Endometrium (tissue), 2 donors: ENCODE results near the gene DISP2.

Experiments used
- FAIRE-seq: peaks from 2 replicates; lab custom pipeline; 2012; peaks lifted over from hg19 to GRCh38; lab: Jason Lieb, UNC
- donor health status: control.
- donor health status: control.

Gene DISP2

DNA sequence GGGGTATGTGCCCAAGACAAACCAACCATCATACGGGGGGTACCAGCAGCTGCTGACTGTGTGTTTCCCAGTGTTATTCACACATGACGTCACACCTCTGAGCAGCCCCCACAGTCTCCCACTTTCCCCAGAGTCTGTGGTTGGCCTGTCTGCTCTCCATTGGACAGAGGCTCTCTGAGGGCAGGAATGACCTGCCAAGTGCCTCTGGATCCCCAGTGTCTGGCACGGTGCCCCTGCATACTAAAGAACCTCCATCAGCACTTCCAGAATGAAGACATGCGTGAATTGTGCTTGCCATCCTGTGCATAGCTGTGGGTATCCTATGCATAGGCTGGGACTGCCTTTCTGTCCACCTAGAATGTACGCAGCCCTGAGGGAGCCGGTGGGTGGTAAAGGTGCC, 13.8 kb upstream of the DISP2 start:
- no peak for FAIRE-seq

DNA sequence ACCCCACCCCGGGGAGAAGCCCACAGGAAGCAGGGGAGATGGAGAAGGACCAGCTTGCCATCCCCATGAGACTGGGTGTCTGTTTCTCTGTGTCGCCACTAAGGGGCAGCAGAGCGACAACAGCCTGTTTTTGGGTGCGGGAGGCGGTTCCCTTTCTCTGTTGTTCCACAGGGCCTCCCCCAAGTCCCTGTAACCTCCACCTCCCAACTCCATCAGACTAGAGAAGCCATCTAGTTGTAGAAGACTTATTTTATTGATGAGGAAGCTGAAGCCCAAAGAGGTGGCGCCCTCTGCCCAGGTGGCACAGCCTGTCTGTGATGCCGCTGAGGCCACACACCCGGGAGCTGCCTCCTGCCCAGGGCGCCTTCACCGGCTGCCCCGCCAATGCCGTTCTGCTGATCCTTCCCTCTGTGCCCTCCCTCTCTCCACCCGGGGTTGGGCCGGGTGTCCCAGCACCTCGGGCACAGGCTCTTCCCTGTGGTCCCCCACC, 13.3 kb upstream of the DISP2 start:
- FAIRE-seq, result no peak

GRCh38 chr15:40345225-40345866, 12.7 kb upstream of the DISP2 start:
- FAIRE-seq, result no peak

DNA sequence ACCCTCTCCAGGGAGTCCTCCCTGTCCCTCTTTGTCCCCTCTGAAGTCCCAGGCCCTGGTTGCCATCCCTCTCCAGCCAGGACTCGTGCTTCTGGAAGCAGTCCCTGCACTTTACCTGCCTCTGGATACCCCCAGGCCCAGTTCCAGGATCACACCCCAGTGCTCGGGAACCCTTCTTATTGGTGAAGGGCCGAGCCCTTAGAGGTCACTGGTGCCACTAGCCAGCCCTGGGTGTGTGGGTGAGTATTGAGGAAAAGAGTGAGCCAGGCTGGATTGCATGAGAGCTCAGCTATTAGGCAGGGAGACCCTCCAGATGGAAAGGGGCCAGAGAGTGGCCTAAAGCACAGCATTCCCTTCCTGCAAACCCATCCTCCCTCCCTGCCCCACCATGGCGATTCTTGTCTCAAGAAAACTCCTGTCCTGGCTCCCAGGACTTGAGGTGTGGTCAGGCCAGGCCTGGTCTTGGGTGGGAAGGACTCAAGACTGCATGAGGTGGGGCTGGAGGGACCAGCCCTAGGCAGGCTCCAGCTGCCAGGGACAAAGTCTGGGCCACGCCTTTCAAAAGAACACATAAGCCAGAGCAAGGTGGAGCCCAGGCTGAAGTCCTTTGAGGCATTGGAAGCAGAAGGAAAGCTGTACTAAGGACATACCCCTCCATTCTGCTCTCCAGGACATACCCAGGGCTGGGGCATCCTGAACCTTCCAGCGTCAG, 12.0 kb upstream of the DISP2 start:
- FAIRE-seq, result no peak

- FAIRE-seq, result no peak
Observed at GRCh38 chr15:40346579-40347558, 11.2 kb upstream of the DISP2 start.

DNA sequence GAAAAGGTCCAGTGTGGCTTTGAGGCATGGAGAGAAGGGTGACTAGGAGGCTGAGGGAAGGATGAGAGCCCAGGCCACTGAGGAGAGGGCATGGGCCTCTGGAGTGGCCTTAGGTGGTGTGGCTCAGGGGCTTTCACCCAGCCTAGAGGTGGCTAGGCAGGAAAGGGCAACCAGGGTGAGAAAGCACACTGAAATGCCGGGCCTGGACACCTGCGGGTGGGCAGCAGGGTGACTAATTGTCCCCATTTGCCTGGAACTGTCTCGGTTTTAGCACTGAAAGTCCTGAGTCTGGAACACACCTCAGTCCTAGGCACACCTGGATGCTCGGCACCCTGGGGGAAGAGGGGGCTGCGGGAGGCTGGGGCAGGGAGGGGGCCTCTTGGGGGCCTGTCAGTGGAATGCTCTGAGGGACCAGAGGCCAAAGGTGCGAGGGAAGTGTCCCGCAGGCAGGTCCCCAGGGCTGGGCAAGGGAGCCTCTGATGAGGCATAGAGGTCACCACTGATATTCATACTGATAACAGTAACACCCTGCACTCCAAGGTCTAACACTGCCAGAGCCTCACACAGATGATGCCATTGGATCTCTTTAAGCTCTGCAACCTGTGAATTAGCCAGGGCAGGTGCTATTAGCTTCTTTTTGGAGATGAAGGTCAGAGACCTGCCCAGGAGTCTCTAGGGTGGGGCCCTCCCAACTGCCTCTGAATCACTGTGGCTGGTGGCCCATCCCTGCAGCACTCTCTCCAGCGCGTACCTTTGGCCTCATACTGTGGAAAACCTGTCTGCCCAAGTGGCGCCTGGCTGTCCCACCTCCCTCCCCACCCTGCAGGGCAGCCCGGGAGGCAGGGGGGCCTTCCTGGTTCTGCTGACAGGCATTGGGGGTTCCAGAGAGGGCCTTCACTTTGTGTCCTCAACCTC, 10.2 kb upstream of the DISP2 start:
- FAIRE-seq, result no peak

GRCh38 chr15:40348474-40348870, 9.5 kb upstream of the DISP2 start:
- FAIRE-seq, result no peak

DNA sequence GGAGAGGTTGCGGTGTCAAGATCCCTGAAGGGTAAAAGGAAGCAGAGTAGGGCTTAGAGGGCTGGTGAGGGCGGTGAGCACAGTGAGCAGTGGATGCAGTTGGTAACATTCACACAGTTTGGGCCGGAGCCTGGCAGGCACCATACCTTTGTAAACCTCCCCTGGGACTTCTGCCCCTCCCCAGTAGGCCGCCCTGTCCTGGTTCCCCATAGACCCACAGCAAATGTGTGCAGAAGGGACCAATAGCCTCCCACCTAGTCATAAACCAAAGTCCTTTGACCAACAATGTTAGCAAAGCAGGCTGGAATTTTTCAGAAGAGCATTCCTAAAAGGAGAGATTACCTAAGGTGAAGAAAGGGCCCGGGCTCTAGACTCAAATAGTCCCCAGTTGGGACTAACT, 8.9 kb upstream of the DISP2 start:
- FAIRE-seq, result no peak

GRCh38 chr15:40352281-40352901, 5.6 kb upstream of the DISP2 start:
- no peak for FAIRE-seq

- no peak for FAIRE-seq
Observed at GRCh38 chr15:40353697-40354096, 4.3 kb upstream of the DISP2 start.

DNA sequence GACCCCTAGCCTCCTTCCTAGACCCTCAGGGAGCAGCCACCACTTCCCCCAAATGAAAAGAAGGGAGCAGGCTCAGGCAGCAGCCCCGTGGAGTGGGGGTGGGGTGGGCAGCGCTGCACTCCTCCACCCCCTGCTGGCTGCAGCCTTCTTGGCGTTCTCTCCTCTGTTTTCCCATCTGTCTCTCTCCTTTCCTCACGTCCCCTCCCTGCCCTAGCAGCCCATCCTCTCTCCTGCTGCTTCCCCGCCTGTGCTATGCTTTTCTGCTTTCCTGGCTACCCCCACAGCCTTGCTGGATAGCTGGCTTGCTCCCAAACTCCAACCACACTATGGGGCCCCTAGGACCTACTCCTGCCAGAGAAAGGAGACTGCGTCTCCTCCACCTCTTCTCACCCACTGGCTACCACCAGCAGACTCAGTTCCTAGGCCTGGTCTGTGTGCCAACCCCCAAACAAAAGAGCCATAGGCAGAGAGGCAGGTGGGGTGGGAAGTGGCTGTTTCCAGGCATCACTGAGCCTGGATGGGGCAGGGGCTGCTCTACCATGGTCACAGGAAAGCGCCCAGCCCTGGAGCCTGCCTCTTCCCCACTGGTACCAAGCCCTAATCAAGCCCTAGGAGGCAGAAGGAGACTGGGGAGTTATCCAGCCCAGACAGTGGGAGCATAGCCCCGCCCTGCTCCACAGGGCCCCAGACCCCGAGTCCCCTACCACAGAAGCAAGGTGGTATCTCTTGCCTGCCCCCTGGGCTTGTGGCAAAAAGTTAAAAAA, 3.4 kb upstream of the DISP2 start:
- no peak for FAIRE-seq

DNA sequence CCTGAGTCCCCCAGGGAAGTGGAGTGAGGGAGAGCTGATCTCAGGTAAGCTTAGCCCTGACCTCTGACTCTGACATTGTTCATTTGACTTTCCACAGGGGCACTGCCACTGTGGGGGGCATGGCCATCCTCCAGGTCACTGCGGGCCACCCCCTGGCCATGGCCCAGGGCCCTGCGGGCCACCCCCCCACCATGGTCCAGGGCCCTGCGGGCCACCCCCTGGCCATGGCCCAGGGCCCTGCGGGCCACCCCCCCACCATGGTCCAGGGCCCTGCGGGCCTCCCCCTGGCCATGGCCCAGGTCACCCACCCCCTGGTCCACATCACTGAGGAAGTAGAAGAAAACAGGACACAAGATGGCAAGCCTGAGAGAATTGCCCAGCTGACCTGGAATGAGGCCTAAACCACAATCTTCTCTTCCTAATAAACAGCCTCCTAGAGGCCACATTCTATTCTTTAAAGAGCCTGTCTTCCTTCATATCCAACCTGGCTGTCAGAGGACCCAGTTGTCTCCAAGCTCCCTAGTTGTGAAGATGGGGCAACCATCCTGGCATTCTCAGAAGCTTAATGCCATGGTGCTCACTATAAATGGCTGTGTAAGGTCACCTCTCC, 1.9 kb upstream of the DISP2 start:
- FAIRE-seq, result no peak

- no peak for FAIRE-seq
Observed at GRCh38 chr15:40357246-40357645, 773 bp upstream of the DISP2 start.

GRCh38 chr15:40358471-40359353, 693 bp downstream of the DISP2 start:
- FAIRE-seq, result no peak

DNA sequence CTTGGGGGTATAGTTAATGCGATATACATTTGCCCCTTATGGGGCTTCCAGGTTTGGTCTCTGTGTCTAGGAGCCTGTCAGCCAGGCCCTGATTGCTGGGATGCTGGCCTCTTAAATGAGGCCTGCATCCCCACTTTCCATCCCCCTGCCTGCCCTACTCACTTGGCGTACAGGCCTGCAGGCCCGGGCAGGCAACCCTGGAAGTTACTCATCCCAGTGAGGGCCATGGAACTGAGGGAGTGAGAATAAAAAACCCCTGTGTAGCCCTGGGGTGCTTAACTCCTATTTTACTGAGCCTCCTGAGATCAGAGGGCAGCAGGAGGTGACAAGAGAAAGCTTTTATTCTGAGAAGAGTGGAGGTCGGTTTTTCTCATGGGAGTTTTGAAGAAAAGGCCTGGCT, 2.0 kb downstream of the DISP2 start:
- no peak for FAIRE-seq

DNA sequence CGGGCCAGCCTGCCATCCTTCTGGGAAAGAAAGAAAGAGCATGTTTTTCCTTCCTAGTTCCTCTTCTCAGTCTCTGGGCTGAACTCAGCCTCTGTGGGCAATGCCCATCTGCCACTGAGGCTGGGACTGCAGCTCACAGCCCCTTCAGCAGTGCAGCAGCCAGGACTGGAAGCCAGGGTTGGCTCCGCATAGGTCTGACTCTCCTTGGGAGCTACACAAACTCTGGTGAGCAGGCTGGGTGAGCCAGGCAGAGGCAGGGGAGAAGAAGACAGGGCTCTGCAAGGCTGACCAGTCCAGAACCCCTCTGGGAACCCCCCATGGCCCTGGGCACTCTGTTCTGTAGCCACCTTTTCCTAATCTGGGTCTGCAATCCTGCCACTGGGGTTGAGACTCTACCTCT, 3.6 kb downstream of the DISP2 start:
- no peak for FAIRE-seq

DNA sequence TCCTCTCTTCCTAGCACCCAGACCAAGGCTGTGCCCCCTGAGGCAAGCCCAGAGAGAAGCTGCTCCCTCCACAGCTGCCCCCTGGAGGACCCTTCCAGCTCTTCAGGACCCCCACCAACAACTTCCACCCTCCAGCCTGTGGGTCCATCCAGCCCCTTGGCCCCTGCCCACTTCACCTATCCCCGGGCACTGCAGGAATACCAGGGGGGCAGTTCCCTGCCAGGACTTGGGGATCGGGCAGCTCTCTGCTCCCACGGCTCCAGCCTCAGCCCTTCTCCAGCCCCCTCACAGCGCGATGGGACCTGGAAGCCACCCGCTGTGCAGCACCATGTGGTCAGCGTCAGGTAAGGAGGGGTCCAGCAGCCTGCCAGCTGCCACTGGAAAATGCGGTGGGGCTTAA, 5.6 kb downstream of the DISP2 start:
- no peak for FAIRE-seq

DNA sequence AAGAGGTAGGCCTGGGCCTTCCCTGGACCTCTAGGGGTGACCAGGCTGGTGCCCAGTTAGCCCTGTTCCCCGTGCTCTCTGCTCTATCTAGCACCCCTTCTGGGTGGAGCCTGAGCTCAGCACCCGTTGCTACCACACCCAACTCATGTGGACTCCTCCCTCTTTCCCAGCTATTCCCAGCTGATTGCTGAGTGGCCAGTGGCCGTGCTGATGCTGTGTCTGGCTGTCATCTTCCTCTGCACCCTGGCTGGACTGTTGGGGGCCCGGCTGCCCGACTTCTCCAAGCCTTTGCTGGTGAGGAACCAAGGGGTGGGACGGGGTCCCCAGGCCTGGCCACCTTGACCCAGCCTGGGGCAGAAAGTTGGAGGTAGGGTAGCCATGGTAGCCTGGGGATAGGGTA, 6.2 kb downstream of the DISP2 start:
- no peak for FAIRE-seq

GRCh38 chr15:40365016-40365415, 7.0 kb downstream of the DISP2 start:
- no peak for FAIRE-seq
